Epithelial cell of esophagus (primary cell): Measurements from ENCODE around the gene FLYWCH1.

Experiments
- DNase-seq: peaks from one replicate; pipeline ENCODE4 v3.0.0; 2010; ENCODE audit warnings: low read depth
- H3K4me3 ChIP-seq: 2 replicates; pipeline ENCODE4 v1.5.1; 2011; ENCODE audit warnings: mild to moderate bottlenecking, low read length, control low read depth
- CTCF ChIP-seq: IDR thresholded peaks from 2 replicates; pipeline ENCODE4 v1.5.1; 2011; ENCODE audit warnings: low read depth, mild to moderate bottlenecking, low read length, control low read depth, inconsistent platforms; ENCODE audit not compliant: insufficient read depth; ENCODE audit errors: missing control alignments

FLYWCH1 gene

GRCh38 chr16:2946649-2947048, 34.9 kb downstream of the FLYWCH1 start:
- DNase-seq, result no peak
- no peak for TF ChIP-seq CTCF
- no peak overlapping the region for H3K4me3 ChIP-seq

GRCh38 chr16:2948807-2949704, 37.3 kb downstream of the FLYWCH1 start:
- no peak overlapping the region for H3K4me3 ChIP-seq
- DNase-seq, result no peak
- no peak for TF ChIP-seq CTCF

GRCh38 chr16:2949705-2950352, 38.1 kb downstream of the FLYWCH1 start:
- DNase-seq, result no peak
- H3K4me3 ChIP-seq, result no peak overlapping the region
- no peak for TF ChIP-seq CTCF

GRCh38 chr16:2950353-2950724, 38.6 kb downstream of the FLYWCH1 start:
- TF ChIP-seq CTCF, result no peak
- H3K4me3 ChIP-seq, result no peak overlapping the region
- DNase-seq, result no peak

GRCh38 chr16:2950773-2951172, 39.0 kb downstream of the FLYWCH1 start:
- DNase-seq, result no peak
- no peak overlapping the region for H3K4me3 ChIP-seq
- TF ChIP-seq CTCF, result no peak

GRCh38 chr16:2952679-2953078, 40.9 kb downstream of the FLYWCH1 start:
- TF ChIP-seq CTCF, result no peak
- peak; percentile 60 for DNase-seq
- H3K4me3 ChIP-seq, result no peak overlapping the region
